Subcutaneous abdominal adipose tissue (tissue), 5 donors: ENCODE results near the gene GNG4.
"Not testable (repeated sequence)": the region's sequence is repeated elsewhere in the genome, so short reads cannot be mapped to it uniquely, and the experiment has no call there.

Experiments
- H3K27ac ChIP-seq: one replicate; pipeline ENCODE4 v1.7.0; 2013; ENCODE audit warnings: low read depth, mild to moderate bottlenecking, inconsistent platforms, low read length, moderate library complexity
- H3K27me3 ChIP-seq, 5 donors: one replicate each; pipeline ENCODE4 v1.7.0; 2013; ENCODE audit warnings: low read length in 5 of 5, inconsistent platforms in 1 of 5; ENCODE audit not compliant: control insufficient read depth in 5 of 5, insufficient read depth in 4 of 5
- H3K36me3 ChIP-seq, 5 donors: one replicate each; pipeline ENCODE4 v1.7.0; 2013; ENCODE audit warnings: low read length in 5 of 5; ENCODE audit not compliant: control insufficient read depth in 5 of 5, insufficient read depth in 5 of 5
- H3K4me1 ChIP-seq, 5 donors: one replicate each; pipeline ENCODE4 v1.7.0; 2013; ENCODE audit warnings: low read length in 5 of 5, mild to moderate bottlenecking in 3 of 5, moderate library complexity in 1 of 5; ENCODE audit not compliant: control insufficient read depth in 5 of 5, insufficient read depth in 5 of 5
- H3K4me3 ChIP-seq, 5 donors: one replicate each; pipeline ENCODE4 v1.7.0; 2013; ENCODE audit warnings: low read length in 5 of 5, low read depth in 1 of 5
- H3K9ac ChIP-seq, 5 donors: one replicate each; pipeline ENCODE4 v1.7.0; 2013; ENCODE audit warnings: low read length in 5 of 5, mild to moderate bottlenecking in 4 of 5, moderate library complexity in 3 of 5
- H3K9me3 ChIP-seq, 5 donors: one replicate each; pipeline ENCODE4 v1.7.0; 2013; ENCODE audit warnings: low read length in 5 of 5; ENCODE audit not compliant: control insufficient read depth in 5 of 5
- donor health status: healthy.
- donor health status: healthy.
- donor health status: healthy.
- donor health status: healthy.
- donor health status: healthy.

Gene GNG4

DNA sequence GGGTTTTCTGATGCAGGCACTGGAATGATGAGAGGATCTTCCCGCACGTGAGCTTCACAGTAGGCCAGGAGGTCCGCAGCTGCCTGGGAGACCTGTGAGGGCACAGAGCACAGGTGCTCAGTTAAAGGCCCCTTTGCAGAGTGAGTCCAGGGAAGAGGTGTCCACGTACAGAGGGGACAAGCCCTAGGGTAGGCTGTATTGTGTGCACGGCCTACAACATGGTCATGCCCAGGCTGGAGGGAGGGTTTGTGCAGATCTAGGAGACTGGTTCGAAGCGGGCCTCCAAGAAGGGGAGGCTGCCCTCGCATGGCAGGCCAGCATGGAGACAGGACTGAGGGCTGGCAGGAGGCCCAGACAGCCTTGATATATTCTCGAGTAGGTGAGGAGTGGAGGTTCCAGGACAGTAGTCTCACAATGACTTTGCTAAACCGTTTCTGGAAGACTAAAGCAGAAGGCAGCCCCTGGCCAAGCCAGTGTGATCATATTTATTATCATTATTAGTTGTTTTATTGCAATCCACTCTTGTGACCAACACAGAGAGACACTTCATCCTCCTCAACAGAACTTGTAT, 97.4 kb downstream of the GNG4 start:
- no peaks in the 10 kb centered on the region for H3K36me3 ChIP-seq
- no peak overlapping the region for H3K4me3 ChIP-seq
- H3K27me3 ChIP-seq, result peaks cover 0 to 2% (median 0%) of the 10 kb centered on the region in 5 donors
- H3K9ac ChIP-seq, result no peak overlapping the region
- H3K4me1 ChIP-seq, result no peaks in the 10 kb centered on the region
- H3K9me3 ChIP-seq, result no peaks in the 10 kb centered on the region
- no peak overlapping the region for H3K27ac ChIP-seq

DNA sequence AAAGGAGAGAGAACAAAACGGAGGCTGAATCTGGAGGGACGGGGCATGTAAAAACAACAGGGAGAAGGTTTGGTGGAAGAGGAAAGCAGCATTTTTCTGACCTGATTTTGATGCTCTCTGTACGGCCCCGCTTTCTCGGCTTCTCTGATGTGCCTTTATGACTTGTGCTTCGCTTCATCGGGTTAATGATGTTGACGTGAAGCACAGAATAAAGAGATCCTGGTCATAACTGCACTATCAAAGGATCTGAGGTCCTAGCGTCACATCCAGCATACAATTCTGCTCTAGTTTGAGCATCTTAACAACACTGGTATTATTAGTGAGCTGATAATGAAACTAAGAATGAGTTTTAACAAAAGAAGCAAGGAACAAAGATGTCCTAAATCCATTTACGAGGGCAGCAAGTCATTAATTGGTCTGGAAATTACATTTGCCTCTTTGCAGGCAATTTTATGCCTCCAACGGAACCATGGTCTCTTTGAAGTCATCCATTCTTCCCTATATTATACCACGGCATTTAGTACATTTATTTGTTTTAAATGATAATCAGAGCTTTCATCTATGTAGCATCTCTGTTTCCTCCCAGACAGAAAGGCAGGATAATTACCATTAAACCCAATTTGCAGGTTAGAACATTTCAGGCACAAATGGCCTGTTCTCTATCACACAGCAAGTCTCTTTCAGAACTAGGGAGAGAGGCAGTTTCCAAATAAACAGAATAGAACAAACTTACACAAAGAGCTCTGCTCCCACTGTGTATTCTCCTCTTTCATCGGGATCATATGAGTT, 100.0 kb downstream of the GNG4 start:
- H3K4me3 ChIP-seq, result no peak overlapping the region
- H3K27ac ChIP-seq, result no peak overlapping the region
- H3K27me3 ChIP-seq, result peaks cover 0 to 6% (median 3%) of the 10 kb centered on the region in 5 donors
- H3K9ac ChIP-seq, result no peak overlapping the region
- no peaks in the 10 kb centered on the region for H3K4me1 ChIP-seq
- no peaks in the 10 kb centered on the region for H3K9me3 ChIP-seq
- H3K36me3 ChIP-seq, result no peaks in the 10 kb centered on the region

DNA sequence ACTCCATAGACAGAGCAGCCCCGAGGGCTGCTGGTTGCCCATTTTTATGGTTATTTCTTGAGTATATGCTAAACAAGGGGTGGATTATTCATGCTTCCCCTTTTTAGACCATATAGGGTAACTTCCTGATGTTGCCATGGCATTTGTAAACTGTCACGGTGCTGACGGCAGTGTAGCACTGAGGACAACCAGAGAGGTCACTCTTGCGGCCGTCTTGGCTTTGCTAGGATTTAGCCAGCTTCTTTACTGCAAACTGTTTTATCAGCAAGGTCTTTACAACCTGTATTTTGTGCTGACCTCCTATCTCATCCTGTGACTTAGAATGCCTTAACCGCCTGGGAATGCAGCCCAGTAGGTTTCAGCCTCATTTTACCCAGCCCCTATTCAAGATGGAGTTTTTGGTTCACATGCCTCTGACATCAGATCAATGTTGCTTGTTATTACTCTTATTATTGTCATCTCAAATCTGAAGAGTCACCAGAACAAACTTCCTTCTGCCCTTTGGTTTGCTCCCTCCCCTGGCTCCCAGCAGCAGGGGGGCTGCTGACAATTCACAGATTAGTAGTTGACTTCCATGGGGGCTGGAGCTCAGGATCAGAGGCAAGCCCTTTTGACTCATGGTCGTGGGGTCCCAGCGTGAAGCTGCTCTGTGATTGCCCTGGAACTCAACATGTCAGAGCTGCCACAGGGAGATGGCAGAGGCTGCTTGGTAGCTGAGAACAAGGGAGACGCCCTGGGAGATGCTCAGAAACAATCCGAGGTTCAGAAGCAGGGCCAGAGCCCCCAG, 103.0 kb downstream of the GNG4 start:
- H3K4me1 ChIP-seq, H3K9me3 ChIP-seq, H3K27me3 ChIP-seq, H3K36me3 ChIP-seq, H3K27ac ChIP-seq, H3K4me3 ChIP-seq, H3K9ac ChIP-seq: not testable (repeated sequence)

DNA sequence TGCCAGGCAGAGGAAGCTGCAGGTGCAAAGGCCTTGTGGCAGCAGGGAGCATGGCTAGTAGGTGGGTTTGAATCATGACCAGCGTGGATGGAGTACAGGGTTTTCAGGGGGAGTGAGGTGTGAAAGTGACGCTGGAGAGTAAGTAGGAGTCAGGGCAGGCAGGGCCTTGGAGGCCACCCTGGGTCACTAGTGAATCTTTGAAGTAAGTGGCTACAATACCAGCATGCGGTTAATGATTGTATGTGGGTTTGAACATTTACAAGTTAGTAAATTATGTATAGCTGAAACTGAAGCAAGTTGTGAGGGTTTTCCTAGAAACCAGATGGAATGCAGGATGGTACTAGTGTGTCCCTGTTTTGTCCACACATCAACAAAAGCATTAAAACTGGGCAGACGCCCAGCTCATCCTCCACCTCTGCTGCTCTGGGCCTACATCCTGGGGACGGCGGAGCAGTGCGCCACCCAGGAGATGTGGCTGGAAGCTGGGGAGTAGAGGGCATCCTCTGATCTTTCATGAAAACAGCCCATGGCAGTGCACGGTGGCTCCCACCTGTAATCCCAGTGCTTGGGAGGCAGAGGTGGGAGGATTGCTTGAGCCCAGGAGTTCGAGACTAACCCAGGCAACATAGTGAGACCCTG, 104.2 kb downstream of the GNG4 start:
- Histone ChIP-seq H3K9me3 (no peaks in the 10 kb centered on the region), H3K4me3 (no peak overlapping the region), H3K27me3 (peaks cover 0 to 6% (median 3%) of the 10 kb centered on the region in 5 donors), H3K36me3 (no peaks in the 10 kb centered on the region), H3K9ac (no peak overlapping the region), H3K4me1 (no peaks in the 10 kb centered on the region), H3K27ac (no peak overlapping the region)

DNA sequence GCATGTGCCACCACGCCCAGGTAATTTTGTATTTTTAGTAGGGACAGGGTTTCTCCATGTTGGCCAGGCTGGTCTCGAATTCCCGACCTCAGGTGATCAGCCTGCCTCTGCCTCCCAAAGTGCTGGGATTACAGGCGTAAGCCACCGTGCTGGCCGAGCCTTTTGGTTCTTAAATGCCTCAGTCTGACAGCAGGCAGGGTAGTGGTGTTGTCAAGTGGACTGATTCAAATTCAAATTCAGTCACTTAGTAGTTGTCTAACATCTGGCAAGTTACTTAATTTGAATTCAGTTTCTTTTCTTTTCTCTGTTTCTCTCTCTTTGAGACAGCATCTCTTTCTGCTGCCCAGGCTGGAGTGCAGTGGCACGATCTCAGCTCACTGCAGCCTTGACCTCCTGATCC, 106.7 kb downstream of the GNG4 start:
- H3K27me3 ChIP-seq, H3K9ac ChIP-seq, H3K4me3 ChIP-seq, H3K9me3 ChIP-seq, H3K4me1 ChIP-seq, H3K27ac ChIP-seq, H3K36me3 ChIP-seq: not testable (repeated sequence)

DNA sequence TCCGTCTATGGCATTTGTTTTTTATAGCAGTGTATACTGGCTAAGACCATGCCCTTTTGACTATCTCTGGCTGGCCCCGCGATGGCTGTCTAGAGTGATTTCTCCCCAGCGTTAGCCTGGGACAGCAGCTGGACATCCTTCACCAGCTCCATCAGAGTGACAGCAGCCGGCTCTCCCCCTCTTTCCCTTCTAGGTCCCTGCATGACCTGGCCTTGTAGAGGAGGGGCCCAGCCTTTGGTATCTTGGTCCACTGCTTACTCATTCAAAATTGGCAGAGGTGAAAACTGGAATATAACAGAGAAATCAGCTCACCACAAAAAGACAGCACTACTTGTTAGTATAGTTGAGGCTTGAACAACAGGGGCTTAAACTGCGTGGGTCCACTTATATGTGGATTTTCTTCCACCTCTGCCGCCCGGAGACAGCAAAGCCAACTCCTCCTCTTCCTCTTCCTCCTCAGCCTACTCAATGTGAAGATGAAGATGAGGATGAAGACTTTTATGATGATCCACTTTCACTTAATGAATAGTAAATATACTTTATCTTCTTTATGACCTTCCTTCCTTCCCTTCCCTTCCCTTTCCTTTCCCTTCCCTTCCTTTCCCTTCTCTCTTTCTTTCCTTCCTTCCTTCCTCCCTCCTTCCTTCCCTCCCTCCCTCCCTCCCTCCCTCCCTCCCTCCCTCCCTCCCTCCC, 116.0 kb downstream of the GNG4 start:
- no peak overlapping the region for H3K9ac ChIP-seq
- H3K4me1 ChIP-seq, result no peaks in the 10 kb centered on the region
- no peaks in the 10 kb centered on the region for H3K36me3 ChIP-seq
- no peak overlapping the region for H3K4me3 ChIP-seq
- H3K27ac ChIP-seq, result no peak overlapping the region
- no peaks in the 10 kb centered on the region for H3K27me3 ChIP-seq
- no peaks in the 10 kb centered on the region for H3K9me3 ChIP-seq

DNA sequence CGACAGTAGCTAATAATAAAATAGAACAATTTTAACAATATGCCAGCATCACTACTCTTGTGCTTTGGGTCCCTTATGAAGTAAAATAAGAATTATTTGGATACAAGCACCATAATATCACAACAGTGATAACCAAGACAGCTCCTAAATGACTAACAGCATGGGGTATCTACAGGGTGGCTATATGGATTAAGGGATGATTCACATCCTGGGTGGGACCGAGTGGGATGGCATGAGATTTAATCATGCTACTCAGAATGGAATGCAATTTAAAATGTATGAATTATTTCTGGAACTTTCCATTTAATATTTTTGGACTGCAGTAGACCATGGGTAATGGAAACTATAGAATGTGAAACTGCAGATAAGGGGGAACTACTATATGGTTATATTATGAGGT, 117.2 kb downstream of the GNG4 start:
- Histone ChIP-seq H3K4me1 (no peaks in the 10 kb centered on the region), H3K27ac (no peak overlapping the region), H3K36me3 (no peaks in the 10 kb centered on the region), H3K9ac (no peak overlapping the region), H3K4me3 (no peak overlapping the region), H3K27me3 (no peaks in the 10 kb centered on the region), H3K9me3 (no peaks in the 10 kb centered on the region)

DNA sequence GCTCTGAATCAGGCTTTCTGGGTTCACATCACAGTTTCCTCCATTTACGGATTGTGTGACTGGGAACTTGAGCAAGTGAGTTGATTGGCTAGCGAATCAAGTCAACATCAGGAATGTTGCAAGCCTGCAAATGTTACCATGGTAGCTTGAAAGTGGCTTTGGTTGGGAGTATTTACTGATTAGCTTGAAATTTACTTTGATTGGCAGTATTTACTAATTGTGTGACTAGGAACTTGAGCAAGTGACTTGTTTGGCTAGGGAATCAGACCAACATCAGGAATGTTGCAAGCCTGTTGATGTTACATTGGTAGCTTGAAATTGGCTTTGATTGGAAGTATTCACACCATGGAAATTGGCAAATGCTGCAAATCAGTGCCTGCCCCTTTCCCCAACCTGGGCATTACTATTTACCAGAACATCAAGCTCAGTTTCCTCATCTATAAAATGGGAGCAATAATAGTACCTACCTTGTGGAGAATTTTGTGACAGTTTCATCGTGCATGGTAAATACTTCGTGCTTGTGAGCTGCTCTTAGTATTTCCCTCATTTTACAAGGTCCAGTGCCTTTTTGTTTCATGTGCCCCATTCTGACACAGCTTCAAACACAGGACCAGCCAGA, 122.3 kb downstream of the GNG4 start:
- no peak overlapping the region for H3K27ac ChIP-seq
- no peak overlapping the region for H3K9ac ChIP-seq
- no peaks in the 10 kb centered on the region for H3K9me3 ChIP-seq
- no peaks in the 10 kb centered on the region for H3K27me3 ChIP-seq
- H3K36me3 ChIP-seq, result no peaks in the 10 kb centered on the region
- no peaks in the 10 kb centered on the region for H3K4me1 ChIP-seq
- H3K4me3 ChIP-seq, result no peak overlapping the region

DNA sequence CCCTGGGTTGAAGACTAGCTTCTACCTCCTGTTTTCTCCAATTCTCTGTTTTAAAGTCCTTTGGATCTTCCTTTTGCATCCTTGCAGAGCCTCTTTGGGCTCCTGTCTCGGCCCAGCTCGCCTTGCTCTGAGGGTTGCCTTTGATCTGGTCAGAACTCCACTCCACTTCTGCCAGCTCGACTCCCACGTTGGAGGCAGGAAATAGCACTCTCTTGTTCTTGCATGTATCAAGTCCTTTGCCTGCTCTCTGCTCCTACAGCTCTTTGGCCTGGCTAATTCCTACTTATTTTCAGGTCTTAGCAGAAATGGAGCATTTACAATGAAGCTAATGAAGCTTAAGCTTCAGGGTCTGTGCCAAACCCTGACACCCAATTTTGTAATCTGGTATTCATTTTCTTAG, 124.3 kb downstream of the GNG4 start:
- Histone ChIP-seq H3K36me3 (no peaks in the 10 kb centered on the region), H3K4me3 (no peak overlapping the region), H3K27me3 (no peaks in the 10 kb centered on the region), H3K27ac (no peak overlapping the region), H3K4me1 (no peaks in the 10 kb centered on the region), H3K9me3 (no peaks in the 10 kb centered on the region), H3K9ac (no peak overlapping the region)
